ENCODE measurements around the gene TMEM269. TPM values are rescaled to one million over a fixed set of nuclear protein-coding genes. Genes with fewer than 3 reads are reported as not detected.

TMEM269 gene
- total RNA-seq, 1 experiment from 2014 or later: 0.06 TPM

- H3K27me3 ChIP-seq: no peaks in the 10 kb centered on the region
- no peak overlapping the region for H3K27ac ChIP-seq
- H3K9me3 ChIP-seq (replicated peaks): no peaks in the 10 kb centered on the region
- peaks cover 6% of the 10 kb centered on the region; the same call in 1 of the 2 replicates for H3K4me1 ChIP-seq
- DNase-seq: no peak
- H3K36me3 ChIP-seq: peaks cover 21% of the 10 kb centered on the region
- no peak overlapping the region for H3K4me3 ChIP-seq
Observed at GRCh38 chr1:42849944-42850343, 65.2 kb downstream of the TMEM269 start.

Other genes with a start within 250 kb of the TMEM269 start
- 104 TPM in 2 replicates for gene PPIH, start 126.6 kb upstream of the TMEM269 start, total RNA-seq (2014; rRNA removed; shearing (Covaris generic))
- 2,043 and 2,077 TPM in 2 replicates for gene YBX1, start 102.6 kb upstream of the TMEM269 start, total RNA-seq (2014; rRNA removed; shearing (Covaris generic))
- gene CLDN19, start 44.8 kb upstream of the TMEM269 start, total RNA-seq (2014; rRNA removed; shearing (Covaris generic)): 0.12 and 0.23 TPM in 2 replicates
- gene P3H1, start 18.0 kb upstream of the TMEM269 start, total RNA-seq (2014; rRNA removed; shearing (Covaris generic)): 47.2 and 47.8 TPM in 2 replicates
- 3.5 and 3.8 TPM in 2 replicates for gene C1orf50, start 17.7 kb upstream of the TMEM269 start, total RNA-seq (2014; rRNA removed; shearing (Covaris generic))
- 1.8 and 2.9 TPM in 2 replicates for gene ERMAP, start 32.1 kb downstream of the TMEM269 start, total RNA-seq (2014; rRNA removed; shearing (Covaris generic))
- 40.4 and 45.3 TPM in 2 replicates for gene SVBP, start 32.4 kb downstream of the TMEM269 start, total RNA-seq (2014; rRNA removed; shearing (Covaris generic))
- 13.5 and 13.6 TPM in 2 replicates for gene ZNF691, start 61.6 kb downstream of the TMEM269 start, total RNA-seq (2014; rRNA removed; shearing (Covaris generic))
- gene SLC2A1, start 173.9 kb downstream of the TMEM269 start, total RNA-seq (2014; rRNA removed; shearing (Covaris generic)): 64.8 and 73.2 TPM in 2 replicates